Stimulated activated CD8-positive, alpha-beta memory T cell treated with anti-CD3 and anti-CD28 coated beads, Interleukin-15, amount 100 ng/mL, for 1 hour (primary cell): Measurements from ENCODE around the gene CTAG1A.
"Not testable (repeated sequence)": the region's sequence is repeated elsewhere in the genome, so short reads cannot be mapped to it uniquely, and the experiment has no call there.

Source experiments
- DNase-seq: peaks from one replicate; pipeline ENCODE4 v3.0.0-alpha.2; 2020; ENCODE audit warnings: low read depth

Gene CTAG1A

DNA sequence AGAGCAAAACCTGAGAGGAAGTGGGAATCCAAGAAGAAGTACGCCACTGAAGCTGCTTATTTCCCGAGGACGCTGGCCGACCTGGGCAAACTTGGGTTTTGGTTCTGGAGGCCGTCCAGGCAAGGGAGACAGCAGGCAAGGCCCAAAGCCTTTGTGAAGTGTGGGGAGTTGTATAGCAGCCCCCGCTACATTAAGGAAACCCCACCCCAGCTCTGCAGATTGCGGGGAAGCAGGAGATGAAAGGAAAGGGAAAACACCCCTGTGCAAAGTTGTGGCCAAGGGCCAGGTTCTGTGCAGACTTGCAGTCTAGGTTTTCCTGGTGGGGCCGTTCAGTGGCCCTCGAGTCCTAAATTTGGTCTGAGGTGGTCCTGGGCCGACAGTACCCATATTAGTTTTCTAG lies 11.9 kb upstream of the CTAG1A start:
- DNase-seq = not testable (repeated sequence)

DNA sequence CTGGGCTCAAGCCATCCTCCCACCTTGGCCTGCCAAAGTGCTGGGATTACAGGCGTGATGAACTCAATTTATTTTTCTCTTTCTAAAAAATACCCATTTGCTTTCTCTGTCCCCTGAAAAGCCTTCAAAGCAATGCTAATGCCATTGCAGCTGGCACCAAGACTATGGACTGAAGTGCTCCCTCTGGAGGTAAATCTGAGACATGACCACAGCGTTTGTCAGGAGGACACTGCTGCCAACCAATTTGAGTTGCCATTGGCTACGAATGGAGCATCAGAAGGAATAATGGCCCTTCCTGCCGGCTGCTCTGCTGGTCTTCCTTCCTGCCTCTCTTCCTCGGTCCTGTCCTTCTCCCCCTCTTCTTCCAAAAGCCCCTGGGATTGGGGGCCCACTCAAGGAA lies 9.9 kb upstream of the CTAG1A start:
- not testable (repeated sequence) for DNase-seq

DNA sequence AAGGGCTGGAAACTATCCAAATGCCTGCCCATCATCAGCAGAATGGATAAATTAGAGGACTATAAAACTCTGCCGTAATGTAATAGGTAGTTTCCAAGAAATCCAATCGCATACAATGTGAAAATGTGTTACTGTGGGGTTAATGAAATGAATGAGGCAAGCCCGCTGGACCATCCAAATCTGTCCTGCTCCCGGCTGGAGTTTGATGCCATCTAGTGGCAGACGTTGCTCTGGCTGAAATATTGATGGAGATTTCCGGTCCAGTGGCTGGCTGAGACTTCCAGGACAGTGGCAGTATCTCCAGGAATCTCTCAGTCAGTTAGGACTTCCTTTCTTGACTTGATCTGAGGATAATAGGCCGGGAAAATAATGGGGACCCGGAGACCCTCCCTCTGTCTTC lies 1.9 kb upstream of the CTAG1A start:
- not testable (repeated sequence) for DNase-seq

DNA sequence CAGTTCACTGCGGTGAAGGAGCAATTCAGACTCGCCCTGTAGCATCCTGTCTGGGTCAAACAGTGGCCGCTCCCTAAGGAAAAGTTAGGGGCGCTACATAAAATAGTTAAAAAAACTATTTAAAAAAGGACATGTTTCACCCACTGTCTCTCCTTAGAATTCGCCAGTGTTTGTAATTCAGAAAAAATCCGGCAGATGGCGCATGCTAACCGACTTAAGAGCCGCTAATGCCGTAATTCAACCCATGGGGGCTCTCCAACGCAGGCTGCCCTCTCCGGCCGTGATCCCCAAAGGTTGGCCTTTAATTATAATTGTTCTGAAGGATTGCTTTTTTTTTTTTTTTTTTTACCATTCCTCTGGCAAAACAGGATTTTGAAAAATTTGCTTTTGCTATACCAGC lies 5.5 kb downstream of the CTAG1A start:
- not testable (repeated sequence) for DNase-seq

DNA sequence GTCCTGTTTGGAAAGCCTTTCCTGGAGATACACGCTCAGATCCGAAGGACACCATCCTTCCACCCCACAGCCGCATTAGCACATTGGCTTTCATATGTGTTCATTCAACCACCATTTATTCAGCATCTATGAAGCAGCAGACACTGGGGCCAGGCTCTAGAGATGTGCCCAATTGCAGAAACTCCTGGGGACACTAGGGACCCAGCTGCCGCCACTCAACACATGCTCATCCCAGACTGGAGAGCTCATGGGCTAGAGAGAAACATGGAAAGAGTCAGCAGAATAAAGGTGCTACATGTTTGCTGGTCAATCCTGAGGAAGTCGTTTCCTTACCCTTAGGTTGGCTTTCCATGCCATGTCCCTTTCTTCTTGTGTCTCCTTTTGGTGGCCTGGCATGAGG lies 7.6 kb downstream of the CTAG1A start:
- DNase-seq = no peak

DNA sequence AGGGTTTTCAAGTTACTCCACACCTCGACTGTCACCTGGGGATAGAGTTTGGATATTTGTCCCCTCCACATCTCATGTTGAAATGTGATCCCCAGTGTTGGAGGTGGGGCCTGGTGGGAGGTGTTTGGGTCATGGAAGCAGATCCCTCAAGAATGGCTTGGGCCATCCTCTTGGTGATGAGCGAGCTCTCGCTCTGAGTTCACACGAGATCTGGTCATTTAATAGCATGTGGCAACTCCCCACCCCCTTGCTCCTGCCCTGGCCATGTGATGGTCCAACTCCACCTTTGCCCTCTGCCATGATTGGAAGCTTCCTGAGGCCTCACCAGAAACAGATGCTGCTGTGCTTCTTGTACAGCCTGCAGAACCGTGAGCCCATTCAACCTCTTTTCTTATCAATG lies 8.3 kb downstream of the CTAG1A start:
- no peak for DNase-seq

DNA sequence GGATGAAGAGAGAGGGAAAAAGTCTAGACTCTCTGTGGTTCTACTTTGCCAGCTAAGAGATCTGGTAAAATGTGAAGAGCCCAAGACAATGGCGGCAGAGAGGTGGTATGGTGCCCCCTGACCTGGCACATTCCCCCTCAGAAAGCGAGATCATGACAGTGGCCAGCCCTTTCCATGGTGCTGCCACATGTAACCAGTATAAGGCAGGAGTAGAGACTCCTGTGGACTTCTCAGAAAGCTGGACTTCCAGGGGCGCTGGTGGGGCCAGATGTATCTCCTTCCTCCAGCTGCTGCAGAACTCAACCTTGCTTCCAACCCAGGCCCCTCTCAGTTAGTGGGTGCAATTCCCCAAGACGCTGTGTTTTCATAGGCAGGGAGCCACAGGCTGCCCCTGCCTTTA lies 9.6 kb downstream of the CTAG1A start:
- no peak for DNase-seq

DNA sequence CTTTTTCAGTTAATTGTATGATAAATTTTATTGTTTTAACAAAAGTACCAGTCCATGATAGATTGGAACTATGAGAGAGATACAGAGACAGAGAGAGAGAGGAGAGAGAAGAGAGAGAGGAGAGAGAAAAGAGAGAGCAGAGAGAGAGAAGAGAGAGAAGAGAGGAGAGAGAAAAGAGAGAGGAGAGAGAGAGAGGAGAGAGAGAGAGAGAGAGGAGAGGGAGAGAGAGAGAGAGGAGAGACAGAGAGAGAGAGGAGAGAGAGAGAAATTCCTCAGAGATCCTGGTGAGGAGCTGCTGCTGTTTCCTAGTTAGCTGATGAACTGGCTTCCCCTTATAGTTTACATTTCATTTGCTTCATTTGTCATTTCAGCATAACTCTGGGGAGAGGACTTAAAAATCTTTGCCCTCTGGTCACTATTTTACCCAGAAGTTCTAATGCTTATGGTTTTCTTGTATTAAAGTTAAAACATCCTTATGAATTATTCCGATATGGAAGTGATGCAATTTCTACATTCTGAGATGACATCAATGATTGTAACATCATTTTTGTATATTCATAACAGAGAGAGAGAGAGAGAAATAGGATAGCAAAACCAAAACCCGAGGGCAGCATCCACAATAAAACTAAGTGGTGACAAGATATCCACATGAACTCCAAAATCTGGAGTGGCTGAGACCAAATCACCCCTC lies 10.8 kb downstream of the CTAG1A start:
- DNase-seq = no peak

DNA sequence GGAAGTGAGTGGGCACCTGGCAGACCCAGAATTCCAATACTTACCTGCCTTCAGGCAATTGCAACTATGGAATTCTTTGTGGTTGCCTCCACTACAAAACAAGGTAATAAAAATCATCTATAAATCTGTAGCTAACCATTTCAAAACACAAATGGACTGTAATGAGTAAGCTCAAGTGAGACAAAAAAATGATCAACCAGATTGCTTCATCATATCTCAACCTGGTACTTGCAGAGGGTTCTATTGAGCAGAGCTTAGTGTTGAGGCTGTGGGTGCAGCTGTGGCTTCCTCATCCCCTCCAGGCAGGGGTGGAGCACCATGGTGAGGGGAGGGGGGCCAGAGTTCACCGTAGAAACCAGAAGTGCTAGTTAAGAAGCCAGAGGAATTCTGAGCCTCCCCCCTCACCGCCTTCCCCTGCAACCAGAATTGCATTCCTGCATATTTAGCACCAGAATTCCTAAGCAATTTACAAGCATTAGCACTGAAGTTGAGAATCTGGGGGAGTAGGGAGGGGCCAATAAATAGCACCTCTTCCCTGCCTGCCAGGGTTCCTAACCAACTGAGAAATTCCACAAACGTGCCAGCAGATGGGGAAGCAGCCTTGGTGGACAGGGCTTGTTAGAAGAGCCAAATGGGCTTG lies 11.5 kb downstream of the CTAG1A start:
- no peak for DNase-seq

DNA sequence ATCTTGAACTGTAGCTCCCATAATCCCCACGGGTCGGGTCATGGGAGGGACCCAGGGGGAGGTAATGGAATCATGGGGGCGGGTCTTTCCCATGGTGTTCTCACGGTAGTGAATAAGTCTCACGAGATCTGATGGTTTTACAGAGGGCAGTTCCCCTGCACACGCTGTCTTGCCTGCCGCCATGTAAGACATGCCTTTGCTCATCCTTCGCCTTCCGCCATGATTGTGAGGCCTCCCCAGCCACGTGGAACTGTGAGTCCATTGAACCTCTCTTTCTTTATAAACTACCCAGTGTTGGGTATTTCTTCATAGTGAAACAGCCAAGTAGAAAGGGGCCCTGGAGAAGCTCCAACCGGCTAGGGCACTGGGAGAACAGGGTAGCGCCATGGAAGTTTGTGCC lies 12.3 kb downstream of the CTAG1A start:
- no peak for DNase-seq

DNA sequence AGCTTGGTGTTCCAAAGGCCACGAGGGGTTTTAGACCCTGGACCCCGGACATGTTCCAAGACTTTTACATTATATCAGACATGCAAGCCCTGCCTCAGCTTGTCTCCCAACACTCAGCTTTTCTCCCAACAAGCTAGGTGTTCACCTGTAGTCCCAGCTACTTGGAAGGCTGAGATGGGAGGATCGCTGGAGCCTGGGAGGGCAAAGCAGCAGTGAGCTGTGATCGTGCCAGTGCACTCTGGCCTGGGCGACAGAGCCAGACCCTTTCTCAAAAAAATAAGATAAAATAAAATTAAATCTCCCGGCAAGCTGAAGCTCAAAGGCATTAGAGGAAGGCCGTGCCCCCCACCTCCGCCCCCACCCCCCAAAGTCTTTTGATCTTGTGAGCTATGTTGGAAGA lies 13.7 kb downstream of the CTAG1A start:
- no peak for DNase-seq

DNA sequence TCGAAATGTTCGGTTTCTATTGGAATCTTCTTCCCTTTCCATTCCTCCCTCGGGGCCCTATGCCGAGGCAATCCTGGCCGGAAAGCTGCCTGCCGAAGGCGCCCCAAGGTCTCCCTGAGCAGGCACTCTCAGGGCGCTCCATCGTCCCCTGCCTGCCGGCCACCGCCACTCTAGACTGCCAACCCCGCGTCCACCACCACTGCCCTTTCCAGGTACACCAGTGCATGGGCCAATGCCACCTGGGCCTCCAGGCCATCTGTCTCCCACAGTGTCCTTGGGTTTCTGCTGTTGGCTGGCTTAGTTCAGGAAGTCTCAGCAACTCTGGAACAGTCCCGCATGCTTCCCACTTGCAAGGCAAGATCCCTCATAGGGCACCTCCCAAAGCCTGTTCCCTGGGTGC lies 14.6 kb downstream of the CTAG1A start:
- no peak for DNase-seq

DNA sequence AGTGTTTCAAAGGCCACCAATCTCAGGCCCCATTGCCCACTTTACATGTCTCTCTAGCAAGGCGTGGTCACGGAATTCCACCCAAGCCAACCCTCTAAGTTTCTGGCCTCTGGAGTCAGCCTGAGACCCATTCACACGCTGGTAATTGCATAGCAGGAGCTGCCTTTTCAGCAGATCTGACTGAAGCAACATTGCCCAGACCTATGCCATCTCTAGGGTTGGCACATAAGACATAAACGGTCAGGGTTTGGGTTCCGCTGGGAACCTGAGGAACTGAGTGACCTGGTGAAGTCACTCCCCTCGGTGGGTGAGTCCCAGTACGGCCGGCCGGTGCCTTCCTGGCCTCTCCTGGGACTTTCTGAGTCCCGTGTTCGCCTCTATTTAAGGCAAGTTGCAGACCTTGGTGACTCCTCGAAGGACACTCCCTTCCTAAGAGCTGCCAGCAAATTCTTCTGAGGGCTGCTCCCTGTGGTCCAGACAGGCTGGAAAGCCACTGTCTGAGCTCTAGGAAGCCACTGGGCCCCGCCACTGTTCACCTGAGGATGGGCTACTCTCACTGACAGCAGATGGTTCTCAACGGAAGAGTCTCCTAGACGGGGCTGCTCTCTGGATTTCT lies 15.9 kb downstream of the CTAG1A start:
- no peak for DNase-seq

DNA sequence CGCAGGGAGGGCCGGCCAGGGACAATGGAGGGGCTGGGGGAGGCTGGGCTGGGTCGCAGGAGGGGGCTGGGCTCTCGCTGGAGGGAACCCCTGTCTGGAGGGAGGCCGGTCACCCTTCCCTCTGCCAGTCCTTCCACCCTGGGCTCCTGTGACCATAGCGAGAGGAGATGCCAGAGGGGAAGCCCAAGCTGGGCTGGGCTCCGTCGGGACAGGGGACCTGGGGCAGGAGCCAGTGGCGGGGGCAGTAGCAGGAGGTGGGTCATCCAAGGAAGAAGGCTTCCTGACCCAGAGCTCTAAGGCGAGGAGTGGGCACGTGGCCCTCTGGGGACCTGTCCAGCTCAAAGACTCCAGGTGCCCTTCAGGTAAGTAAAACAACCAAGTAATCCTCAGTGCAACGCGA lies 17.3 kb downstream of the CTAG1A start:
- no peak for DNase-seq

DNA sequence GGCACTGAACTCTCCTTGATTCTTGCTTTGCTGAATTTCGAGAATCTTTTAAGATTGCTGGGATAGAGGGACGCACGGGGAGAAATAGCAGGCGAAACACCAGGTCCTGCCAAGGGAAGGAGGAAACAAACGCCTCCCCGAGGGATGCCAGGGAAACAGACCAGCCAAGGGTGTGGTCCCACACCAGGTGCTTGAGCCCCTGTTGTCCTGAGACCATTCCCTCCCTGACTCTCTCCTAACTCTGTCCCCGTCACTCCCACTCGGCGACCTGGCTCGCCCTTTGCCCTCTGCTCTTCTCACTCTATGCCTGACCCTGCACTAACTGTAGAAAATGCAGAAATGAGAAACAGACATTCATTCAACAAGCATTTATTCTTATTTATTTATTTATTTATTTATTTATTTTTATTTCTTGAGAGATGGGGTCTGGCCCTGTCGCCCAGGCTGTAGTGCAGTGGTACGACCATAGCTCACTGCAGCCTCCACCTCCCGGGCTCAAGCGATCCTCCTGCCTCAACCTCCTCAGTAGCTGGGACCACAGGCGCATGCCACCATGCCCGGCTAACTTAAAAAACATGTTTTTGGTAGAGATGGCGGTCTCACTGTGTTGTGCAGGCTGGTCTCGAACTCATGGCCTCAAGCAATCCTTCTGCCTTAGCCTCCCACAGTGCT lies 18.0 kb downstream of the CTAG1A start:
- DNase-seq = no peak

DNA sequence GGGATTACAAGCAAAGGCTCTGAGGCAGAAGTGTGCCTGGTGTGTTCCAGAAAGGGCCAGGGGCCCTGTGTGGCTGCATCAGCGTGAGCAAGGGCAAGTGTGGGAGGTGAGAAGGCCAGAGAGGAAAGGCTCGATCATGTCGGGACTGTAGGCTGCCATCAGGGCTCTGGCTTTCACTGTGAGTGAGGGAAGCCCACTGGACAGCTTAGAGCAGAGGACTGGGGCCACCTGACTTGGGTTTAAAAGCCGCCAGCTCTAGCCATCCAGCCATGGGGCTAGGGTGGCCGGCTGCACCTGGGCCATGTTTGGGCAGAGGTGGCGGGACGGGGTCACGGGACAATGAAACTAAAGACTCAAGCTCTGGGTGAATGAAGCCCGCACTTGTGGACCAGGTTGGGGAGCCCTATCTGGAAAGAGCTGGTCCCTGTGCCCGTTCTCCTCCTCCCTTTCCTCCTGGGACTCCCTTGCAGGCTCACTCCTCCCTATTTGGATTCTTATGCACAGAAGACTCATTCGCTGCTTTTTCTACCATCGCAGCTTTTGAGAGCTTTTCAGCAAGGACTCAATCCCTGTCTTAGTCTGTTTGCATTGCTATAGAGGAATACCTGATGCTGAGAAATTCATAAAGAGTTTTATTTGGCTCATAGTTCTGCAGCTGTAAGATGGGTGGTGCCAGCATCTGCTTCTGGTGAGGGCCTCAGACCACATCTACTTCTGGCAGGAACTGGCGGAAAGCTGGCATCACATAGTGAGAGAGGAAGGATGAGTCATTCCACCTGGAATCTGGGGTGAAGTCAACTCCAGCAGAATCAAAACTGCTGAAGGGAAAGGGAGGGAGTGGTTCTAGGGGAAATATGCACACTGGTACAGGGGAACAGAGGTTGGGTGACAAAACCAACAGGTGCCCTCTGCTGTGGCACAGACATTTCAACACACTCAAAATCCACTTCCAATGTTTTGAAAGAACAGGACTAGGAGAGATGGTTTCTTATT lies 18.8 kb downstream of the CTAG1A start:
- DNase-seq = no peak

DNA sequence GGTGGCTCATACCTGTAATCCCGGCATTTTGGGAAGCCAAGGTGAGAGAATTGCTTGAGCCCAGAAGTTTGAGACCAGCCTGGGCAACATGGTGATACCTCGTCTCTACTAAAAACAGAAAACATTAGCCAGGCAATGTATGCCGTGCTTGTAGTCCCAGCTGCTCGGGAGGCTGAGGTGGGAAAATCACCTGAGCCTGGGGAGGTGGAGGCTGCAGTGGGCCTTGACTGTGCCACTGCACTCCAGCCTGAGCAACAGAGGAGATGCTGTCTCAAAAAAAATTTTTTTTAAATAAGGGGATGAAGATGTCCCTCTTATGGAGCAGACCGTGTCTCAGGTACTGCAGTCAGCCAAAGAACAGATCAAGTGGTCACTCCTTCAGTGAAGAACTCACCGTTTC lies 20.6 kb downstream of the CTAG1A start:
- no peak for DNase-seq

DNA sequence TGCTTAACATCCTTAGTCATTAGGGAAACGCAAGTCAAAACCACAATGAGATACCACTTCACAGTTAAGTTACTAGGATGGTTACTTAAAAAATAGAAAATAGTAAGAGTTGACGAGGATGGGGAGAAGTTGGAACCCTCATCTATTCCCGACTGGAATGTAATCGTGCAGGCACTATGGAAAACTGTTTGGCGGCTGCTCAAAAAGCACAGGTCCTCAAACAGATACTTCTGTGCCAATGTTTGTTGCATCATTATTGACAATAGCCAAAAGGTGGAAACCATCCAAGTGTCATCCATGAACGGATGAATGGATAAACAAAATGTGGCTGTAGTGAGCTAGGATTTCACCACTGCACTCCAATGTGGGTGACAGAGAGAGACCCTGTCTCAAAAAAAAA lies 22.4 kb downstream of the CTAG1A start:
- no peak for DNase-seq

DNA sequence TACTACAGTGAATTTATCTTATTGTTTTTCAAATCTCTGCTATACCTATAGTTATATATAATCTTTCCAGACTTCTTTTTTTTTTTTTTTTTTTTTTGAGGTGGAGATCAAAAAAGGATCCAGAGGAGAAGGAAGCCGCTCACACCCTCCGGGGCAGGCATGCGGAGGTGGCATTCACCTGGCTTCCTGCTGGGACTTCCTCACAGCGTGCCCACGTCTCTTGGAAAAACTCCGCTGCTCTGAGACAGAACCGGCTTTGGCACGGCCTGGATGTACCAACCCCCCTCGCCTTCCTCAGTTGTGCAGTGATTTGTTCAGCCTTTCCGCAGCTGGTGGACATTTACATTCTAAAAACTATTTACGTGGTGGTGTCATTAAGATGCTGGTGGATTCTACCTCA lies 23.0 kb downstream of the CTAG1A start:
- not testable (repeated sequence) for DNase-seq

DNA sequence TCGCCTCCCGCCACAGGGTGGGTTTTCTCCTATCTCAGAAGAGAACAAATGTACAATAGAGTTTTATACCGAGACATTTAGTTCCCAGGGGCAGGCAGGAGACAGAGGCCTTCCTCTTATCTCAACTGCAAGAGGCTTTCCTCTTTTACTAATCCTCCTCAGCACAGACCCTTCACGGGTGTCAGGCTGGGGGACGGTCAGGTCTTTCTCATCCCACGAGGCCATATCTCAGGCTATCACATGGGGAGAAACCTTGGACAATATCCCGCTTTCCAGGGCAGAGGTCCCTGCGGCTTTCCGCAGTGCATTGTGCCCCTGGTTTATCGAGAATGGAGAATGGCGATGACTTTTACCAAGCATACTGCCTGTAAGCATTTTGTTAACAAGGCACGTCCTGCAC lies 23.9 kb downstream of the CTAG1A start:
- DNase-seq = not testable (repeated sequence)

DNA sequence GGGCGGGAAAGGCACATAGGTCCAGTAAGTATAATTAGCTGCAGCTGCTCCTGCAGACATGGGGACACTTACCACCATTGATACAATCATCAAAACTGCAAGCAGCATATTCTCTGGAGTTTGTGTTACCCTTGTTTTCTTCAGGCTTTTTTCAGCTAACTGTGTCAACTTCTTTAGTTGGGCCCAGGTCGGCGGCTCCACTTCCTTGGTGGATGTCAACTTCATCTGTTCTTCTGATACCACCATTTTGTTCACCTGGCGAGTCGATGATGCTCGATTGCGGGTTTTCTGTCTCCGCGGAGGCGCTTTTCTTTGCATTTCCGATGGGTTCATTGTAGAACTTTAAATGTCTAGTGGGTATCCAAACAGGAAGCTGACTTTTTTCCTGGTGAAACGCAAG lies 26.2 kb downstream of the CTAG1A start:
- DNase-seq = not testable (repeated sequence)

DNA sequence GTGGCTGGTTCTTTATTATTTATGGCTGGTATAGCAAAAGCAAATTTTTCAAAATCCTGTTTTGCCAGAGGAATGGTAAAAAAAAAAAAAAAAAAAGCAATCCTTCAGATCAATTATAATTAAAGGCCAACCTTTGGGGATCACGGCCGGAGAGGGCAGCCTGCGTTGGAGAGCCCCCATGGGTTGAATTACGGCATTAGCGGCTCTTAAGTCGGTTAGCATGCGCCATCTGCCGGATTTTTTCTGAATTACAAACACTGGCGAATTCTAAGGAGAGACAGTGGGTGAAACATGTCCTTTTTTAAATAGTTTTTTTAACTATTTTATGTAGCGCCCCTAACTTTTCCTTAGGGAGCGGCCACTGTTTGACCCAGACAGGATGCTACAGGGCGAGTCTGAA lies 28.7 kb downstream of the CTAG1A start:
- DNase-seq = not testable (repeated sequence)
